HG02642 (cell line): ENCODE measurements around the gene CC2D1A.

Source experiments
- ATAC-seq: cut with Tn5 transposase; IDR thresholded peaks from one replicate; pipeline ENCODE4 v1.9.1; 2021; ENCODE audit warnings: mild to moderate bottlenecking; ENCODE audit not compliant: unreplicated experiment, poor library complexity

CC2D1A gene

DNA sequence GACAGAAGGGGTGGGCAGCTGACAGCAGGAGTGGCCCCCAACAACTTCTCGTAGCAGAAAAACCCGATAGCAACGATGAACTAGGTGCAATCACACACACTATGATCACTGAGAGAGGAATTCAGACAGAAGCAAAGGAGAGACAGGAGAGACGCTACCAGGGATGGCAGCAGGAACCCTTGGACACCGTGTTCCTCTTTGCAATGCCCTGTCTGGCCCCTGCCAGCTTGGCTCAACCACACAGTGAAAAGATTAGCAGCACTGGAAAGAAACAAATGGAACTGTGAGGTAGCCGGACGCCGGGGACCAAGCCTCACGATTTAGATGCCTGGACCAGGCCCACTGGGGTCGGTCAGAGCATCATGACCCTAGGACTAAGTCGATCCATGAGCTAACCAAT lies 69.9 kb downstream of the CC2D1A start:
- ATAC-seq = no peak

DNA sequence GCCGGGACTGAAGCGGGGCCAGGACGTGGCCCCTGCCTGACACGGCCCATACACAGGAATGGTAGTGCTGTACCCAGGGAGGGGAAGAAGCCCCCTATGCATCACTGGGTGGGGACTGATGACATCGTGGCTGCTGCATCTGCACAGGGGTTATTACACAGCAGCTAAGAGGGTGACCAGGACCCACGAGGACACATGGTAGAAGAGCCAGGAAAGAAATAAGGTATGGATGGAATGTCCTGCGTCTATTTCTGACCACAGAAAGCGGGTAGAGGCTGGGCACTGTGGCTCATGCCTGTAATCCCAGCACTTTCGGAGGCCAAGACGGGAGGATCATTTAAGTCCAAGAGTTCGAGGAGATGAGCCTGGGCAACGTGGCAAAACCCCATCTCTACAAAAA lies 70.4 kb downstream of the CC2D1A start:
- no peak for ATAC-seq

DNA sequence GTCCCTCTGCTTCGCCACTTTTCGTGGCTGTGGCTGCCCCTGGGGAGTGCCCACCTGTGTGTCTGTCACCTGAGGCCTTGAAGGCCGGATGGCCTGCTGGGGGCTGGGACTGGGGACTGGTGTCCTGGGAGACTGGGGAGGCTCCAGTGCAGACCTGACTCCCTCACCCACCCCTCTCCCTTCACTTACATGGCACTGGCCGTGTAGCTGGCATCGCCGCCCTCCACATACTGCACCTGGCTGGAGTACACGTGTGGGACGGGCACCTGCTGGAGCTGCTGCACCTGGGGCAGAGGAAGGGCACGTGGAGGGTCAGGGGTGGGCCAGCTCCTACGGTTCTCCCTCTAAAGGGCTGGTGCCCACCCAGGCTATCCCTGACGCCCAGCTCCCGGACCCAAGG lies 71.8 kb downstream of the CC2D1A start:
- no peak for ATAC-seq

DNA sequence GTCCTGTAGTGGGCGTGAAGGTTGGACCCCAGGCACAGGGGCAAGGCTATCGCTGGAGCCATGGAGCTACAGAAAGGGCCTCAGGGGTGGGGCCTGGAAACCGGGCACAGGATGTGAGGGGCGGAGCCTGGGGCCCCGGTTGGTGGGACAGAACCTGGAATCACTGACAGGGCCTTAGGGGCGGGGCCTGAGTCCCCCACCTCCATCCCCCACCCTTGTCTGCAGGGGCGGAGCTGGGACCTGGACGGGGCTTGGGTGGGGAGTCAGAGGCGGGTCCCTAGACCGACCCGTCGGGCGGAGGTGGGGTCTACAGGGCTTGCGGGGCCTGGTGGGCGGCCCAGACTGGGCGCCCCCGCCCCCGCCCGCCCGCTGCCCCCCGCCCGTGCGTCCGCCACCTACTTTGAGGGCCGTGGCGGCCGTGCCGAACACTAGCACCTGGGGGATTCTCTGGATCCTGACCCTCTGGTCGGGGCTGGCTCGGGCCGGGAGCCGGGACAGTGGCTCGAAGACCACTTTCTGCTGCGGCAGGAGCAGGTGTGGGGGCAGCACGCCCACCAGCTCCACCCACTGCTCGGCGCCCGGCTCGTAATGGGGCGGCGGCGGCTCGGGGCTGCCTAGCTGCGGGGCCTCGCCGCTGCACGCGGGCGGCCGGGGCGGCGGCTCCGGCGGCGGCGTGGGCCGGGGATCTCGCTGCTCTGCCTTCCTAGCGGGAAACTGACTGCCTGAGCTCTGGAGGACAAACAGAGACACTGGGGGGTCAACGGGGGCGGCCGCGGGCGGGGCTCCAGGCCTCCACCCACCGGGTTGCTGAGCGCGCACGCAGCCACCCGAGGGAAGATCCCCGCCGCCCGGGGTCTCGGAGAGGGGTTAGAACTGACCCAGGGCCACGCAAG lies 72.6 kb downstream of the CC2D1A start:
- ATAC-seq = no peak

DNA sequence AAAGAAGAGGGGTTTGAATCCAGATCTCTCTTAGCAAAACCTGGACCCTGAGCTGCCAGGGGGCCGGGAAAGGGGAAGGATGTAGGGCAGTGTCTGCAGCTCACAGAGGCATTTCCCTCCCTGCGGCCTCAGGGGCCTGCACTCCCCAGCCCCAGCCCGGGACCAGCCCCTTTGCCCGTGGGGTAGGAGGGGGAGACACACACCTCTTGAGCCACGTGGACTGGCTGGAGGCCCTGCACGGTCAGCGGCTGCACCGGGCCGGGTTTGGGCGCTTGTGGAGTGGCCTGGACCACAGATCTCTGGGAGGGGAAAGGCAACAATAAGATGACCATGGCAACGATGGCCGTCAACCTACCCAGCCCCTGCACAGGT lies 73.2 kb downstream of the CC2D1A start:
- ATAC-seq = no peak

DNA sequence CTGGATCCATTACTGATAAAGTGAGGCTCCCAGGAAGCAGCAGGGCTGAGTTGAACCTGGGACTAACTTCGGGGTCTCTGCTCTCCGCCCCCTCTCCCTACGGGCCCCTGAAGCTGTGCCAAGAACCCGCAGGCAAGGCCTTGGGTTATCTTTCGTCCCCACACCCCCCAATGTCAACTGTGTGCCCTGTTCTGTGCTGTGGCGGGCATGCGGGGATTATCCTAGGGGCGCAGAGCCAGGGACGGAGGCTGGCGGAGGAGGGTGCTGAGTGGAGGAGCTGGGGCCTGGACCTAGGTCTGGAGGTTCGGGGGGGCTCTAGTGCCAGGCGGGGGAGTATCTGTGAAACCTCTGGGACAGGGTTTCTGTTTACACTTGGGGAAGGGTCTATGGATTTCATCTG lies 73.7 kb downstream of the CC2D1A start:
- ATAC-seq = no peak

DNA sequence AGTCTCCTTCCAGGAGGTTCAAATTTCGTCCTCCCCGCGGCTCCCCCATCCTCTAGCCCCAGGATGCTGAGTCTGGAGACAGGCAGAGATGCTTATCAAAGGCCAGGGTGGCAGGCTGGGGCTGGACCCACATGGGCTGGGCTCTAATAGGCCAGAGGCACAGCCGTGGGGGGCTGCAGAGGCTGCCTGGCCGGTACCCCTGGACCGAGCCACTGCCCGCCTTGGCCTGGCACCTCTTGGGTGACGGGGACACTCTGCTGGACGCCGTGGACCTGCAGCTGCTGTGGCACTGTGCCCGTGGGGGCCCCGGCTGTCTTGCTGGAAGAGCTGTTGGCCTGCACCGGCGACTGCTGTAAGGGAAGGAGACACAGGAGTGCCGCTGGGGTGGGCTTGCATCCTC lies 74.3 kb downstream of the CC2D1A start:
- ATAC-seq = no peak
